Central memory CD8-positive, alpha-beta T cell (primary cell): Measurements from ENCODE around the gene KDSR.

Source experiments
- ATAC-seq: fragments of 150-1000 bp; cut with Tn5 transposase; replicated peaks from 2 replicates; pipeline ENCODE4 v1.10.0; 2022; ENCODE audit warnings: mild to moderate bottlenecking, moderate FRiP score, moderate number of reproducible peaks; ENCODE audit not compliant: poor library complexity, severe bottlenecking; ENCODE audit errors: extremely low read depth
- DNase-seq, 2 donors: peaks; one replicate each; pipeline ENCODE4 v3.0.0; 2021; ENCODE audit warnings: low spot score in 2 of 2
- H3K27ac Mint-ChIP-seq: one replicate; pipeline ENCODE4 v1.8.0; 2022; ENCODE audit warnings: low read depth, mild to moderate bottlenecking, moderate library complexity, mixed read lengths
- H3K27me3 Mint-ChIP-seq: one replicate; pipeline ENCODE4 v1.8.0; 2022; ENCODE audit warnings: mixed read lengths
- H3K36me3 Mint-ChIP-seq: one replicate; pipeline ENCODE4 v1.8.0; 2022; ENCODE audit warnings: mild to moderate bottlenecking, moderate library complexity, mixed read lengths; ENCODE audit not compliant: insufficient read depth
- H3K4me1 Mint-ChIP-seq: one replicate; pipeline ENCODE4 v1.8.0; 2022; ENCODE audit warnings: mixed read lengths
- H3K4me3 Mint-ChIP-seq: one replicate; pipeline ENCODE4 v1.8.0; 2022; ENCODE audit warnings: mild to moderate bottlenecking, moderate library complexity, mixed read lengths
- H3K9me3 Mint-ChIP-seq: one replicate; pipeline ENCODE4 v1.8.0; 2022; ENCODE audit warnings: mixed read lengths

KDSR gene

GRCh38 chr18:63326011-63326410, 41.0 kb downstream of the KDSR start:
- peaks cover 18% of the 10 kb centered on the region for H3K4me1 Mint-ChIP-seq
- no peaks in the 10 kb centered on the region for H3K9me3 Mint-ChIP-seq
- ATAC-seq (no peak), DNase-seq (no peak)
- peaks cover 13% of the 10 kb centered on the region for H3K36me3 Mint-ChIP-seq
- no peak overlapping the region for H3K27ac Mint-ChIP-seq
- H3K4me3 Mint-ChIP-seq, result no peak overlapping the region
- H3K27me3 Mint-ChIP-seq, result no peaks in the 10 kb centered on the region

DNA sequence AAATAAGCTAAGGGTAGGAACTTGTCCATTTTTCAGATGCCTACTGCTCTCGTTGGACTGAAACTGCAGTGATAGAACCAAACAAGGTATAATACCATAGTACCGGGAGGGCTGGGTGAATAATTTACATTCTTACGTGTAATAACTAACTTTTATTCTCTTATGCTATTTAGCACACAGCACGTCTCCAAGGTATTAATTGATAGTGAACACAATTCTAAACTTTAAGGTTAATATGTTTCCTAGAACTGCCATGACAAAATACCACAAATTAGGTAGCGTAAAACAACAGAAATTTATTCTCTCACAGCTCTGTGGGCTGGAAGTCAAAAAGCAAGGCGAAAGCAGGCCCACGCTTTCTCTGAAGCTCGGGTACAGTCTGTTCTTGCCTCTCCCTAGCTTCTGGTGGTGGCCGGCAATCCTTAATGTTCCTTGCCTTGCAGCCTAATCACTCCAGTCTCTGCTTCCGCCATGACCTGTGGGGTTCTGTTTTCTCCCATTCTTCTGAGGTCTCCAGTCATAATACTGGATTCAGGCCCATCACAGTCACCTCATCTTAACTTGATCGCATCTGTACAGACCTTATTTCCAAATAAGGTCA, 41.8 kb downstream of the KDSR start:
- peaks cover 22% of the 10 kb centered on the region for H3K4me1 Mint-ChIP-seq
- no peak for DNase-seq

GRCh38 chr18:63322908-63323634, 43.9 kb downstream of the KDSR start:
- H3K4me1 Mint-ChIP-seq, result peaks cover 37% of the 10 kb centered on the region
- no peak overlapping the region for H3K4me3 Mint-ChIP-seq
- no peaks in the 10 kb centered on the region for H3K9me3 Mint-ChIP-seq
- peaks cover 20% of the 10 kb centered on the region for H3K36me3 Mint-ChIP-seq
- no peak overlapping the region for H3K27ac Mint-ChIP-seq
- DNase-seq (peak in 1 of 2 donors; percentile 31), ATAC-seq (no peak)
- no peaks in the 10 kb centered on the region for H3K27me3 Mint-ChIP-seq

More for the DNA sequence above, 41.8 kb downstream of the KDSR start:
- Mint-ChIP-seq H3K36me3 (peaks cover 12% of the 10 kb centered on the region), H3K27ac (no peak overlapping the region), H3K27me3 (no peaks in the 10 kb centered on the region), H3K4me3 (no peak overlapping the region), H3K9me3 (no peaks in the 10 kb centered on the region)
- no peak for ATAC-seq

GRCh38 chr18:63322206-63322605, 44.8 kb downstream of the KDSR start:
- no peak overlapping the region for H3K4me3 Mint-ChIP-seq
- ATAC-seq (no peak), DNase-seq (no peak)
- H3K27ac Mint-ChIP-seq, result no peak overlapping the region
- no peaks in the 10 kb centered on the region for H3K27me3 Mint-ChIP-seq
- no peaks in the 10 kb centered on the region for H3K9me3 Mint-ChIP-seq
- H3K4me1 Mint-ChIP-seq, result peaks cover 46% of the 10 kb centered on the region
- H3K36me3 Mint-ChIP-seq, result peaks cover 23% of the 10 kb centered on the region

GRCh38 chr18:63321291-63321690, 45.7 kb downstream of the KDSR start:
- ATAC-seq (no peak), DNase-seq (no peak)
- peak overlapping the region; percentile 96 for H3K27ac Mint-ChIP-seq
- H3K27me3 Mint-ChIP-seq, result no peaks in the 10 kb centered on the region
- peaks cover 26% of the 10 kb centered on the region for H3K36me3 Mint-ChIP-seq
- H3K4me3 Mint-ChIP-seq, result peak overlapping the region; percentile 100
- H3K4me1 Mint-ChIP-seq, result peaks cover 52% of the 10 kb centered on the region
- H3K9me3 Mint-ChIP-seq, result no peaks in the 10 kb centered on the region

DNA sequence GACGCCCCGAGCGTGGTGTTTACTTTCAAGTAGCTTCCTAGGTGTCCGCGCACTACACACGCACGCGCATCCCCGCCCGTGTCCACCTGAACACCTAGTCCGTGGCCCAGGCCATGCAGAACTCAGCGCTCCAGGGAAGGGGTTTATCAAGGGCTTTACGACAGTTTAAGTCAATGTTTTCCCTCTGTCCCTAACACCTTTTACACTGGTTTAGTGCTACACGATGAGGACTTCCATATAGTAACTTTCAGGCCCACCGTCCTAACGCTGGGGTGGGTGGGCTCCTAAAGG, 46.1 kb downstream of the KDSR start:
- no peak for DNase-seq
- Mint-ChIP-seq H3K9me3 (no peaks in the 10 kb centered on the region), H3K36me3 (peaks cover 27% of the 10 kb centered on the region), H3K4me3 (peak overlapping the region; percentile 100), H3K27me3 (no peaks in the 10 kb centered on the region), H3K27ac (peak overlapping the region; percentile 96), H3K4me1 (peaks cover 54% of the 10 kb centered on the region)
- ATAC-seq, result no peak

DNA sequence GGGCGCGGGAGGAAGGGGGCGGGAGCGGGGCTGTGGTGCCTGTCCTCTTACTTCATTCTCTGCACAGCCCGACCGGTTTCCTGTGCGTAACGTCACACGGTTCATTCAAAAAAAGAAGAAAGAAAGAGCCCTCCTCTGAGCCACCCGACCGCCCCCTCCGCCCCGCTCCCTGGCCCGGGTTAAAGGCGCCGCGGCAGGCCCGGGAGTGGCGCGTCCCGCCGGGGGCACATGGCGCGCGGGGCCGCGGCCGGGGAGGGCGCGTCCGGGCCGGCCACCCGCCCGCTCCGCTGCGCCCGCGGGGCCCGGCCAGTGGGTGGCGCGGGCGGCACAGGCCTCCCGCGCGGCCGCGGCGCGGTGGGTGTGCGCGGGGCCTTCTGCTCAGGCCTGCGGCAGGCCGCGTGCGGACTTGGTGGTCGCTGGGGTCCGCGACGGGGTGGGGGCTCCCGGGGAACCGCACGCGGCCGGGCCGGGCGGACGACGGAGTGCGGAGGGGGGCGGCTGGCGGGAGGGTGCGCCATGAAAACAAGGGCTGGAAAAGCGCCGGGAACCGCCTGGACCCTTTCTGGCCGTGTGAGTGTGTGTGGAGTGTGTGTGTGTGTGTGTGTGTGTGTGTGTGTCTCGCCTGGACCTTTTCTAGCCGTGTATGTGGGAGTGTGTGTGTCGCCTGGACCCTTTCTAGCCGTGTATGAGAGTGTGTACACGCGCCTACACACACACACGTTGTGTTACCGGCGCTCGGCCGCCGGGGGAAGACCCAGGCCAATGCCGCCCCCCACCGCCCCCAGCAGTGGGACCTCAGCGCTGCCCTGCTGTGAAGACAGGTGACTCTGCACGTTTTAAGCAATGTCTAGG, 46.7 kb downstream of the KDSR start:
- H3K36me3 Mint-ChIP-seq, result peaks cover 28% of the 10 kb centered on the region
- H3K4me1 Mint-ChIP-seq, result peaks cover 59% of the 10 kb centered on the region
- DNase-seq (peak; percentile 67 to 82), ATAC-seq (peak; percentile 84)
- no peaks in the 10 kb centered on the region for H3K9me3 Mint-ChIP-seq
- peak overlapping the region; percentile 100 for H3K4me3 Mint-ChIP-seq
- peak overlapping the region; percentile 96 for H3K27ac Mint-ChIP-seq
- no peaks in the 10 kb centered on the region for H3K27me3 Mint-ChIP-seq

DNA sequence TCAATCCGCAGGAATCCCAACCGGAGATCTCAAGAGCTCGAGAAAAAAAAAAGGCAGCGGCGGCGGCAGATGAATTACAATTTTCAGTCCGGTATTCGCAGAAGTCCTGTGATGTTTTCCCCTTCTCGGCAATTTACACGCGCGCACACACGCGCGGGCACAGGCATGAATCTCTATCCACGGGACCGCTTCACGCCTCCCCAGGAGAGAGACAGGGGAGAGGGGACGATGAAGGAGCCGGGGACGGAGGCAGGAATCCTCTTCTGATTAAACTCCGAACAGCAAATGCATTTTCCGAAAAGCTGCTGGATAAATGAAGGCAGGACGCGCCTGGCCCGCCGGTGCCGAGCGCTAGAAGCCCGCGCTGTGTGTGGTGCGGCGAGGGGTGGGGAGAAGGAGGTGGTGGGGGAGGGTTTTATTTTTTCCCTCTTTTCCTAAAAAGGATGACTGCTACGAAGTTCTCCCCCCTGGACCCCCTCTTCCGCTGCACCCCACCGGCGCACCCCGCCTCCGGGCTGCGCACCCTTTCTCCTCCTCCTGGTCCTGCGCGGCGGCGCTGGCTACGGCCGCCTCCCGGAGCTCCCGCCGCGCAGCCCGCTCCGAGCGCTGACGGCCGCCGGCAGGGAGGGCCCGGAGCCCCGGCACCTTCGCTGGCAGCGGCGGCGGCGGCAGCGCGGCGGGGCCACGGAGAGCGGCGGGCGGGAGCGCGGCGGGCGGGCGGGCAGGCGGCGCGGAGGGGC, 47.5 kb downstream of the KDSR start, which contains the start of gene BCL2:
Gene BCL2, minus strand, starts transcription at position 387 of the 740 bp plus-strand sequence.
- H3K27ac Mint-ChIP-seq, result peak within 1 kb of the TSS; percentile 96
- no peaks in the 10 kb centered on the region for H3K9me3 Mint-ChIP-seq
- DNase-seq (no peak), ATAC-seq (peak; percentile 30)
- H3K36me3 Mint-ChIP-seq, result peaks cover 28% of the 10 kb centered on the region
- no peaks in the 10 kb centered on the region for H3K27me3 Mint-ChIP-seq
- peaks cover 67% of the 10 kb centered on the region for H3K4me1 Mint-ChIP-seq
- peak within 1 kb of the TSS; percentile 100 for H3K4me3 Mint-ChIP-seq

- H3K4me3 Mint-ChIP-seq, result peak overlapping the region; percentile 100
- H3K27ac Mint-ChIP-seq, result peak overlapping the region; percentile 96
- H3K4me1 Mint-ChIP-seq, result peaks cover 74% of the 10 kb centered on the region
- ATAC-seq (no peak), DNase-seq (no peak)
- no peaks in the 10 kb centered on the region for H3K27me3 Mint-ChIP-seq
- H3K36me3 Mint-ChIP-seq, result peaks cover 26% of the 10 kb centered on the region
- H3K9me3 Mint-ChIP-seq, result no peaks in the 10 kb centered on the region
These were observed 48.1 kb downstream of the KDSR start for GRCh38 chr18:63318889-63319382.

DNA sequence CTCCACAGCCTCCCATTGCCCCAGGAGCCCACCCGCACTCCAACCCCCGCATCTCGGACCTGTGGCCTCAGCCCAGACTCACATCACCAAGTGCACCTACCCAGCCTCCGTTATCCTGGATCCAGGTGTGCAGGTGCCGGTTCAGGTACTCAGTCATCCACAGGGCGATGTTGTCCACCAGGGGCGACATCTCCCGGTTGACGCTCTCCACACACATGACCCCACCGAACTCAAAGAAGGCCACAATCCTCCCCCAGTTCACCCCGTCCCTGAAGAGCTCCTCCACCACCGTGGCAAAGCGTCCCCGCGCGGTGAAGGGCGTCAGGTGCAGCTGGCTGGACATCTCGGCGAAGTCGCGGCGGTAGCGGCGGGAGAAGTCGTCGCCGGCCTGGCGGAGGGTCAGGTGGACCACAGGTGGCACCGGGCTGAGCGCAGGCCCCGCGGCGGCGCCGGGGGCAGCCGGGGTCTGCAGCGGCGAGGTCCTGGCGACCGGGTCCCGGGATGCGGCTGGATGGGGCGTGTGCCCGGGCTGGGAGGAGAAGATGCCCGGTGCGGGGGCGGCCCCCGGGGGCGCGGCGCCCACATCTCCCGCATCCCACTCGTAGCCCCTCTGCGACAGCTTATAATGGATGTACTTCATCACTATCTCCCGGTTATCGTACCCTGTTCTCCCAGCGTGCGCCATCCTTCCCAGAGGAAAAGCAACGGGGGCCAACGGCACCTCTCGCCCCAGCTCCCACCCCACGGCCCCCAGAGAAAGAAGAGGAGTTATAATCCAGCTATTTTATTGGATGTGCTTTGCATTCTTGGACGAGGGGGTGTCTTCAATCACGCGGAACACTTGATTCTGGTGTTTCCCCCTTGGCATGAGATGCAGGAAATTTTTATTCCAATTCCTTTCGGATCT, 48.8 kb downstream of the KDSR start:
- DNase-seq, result peak; percentile 66 to 68
- ATAC-seq, result peak; percentile 52
- Mint-ChIP-seq H3K4me3 (peak overlapping the region; percentile 100), H3K4me1 (peaks cover 80% of the 10 kb centered on the region), H3K9me3 (no peaks in the 10 kb centered on the region), H3K27me3 (no peaks in the 10 kb centered on the region), H3K36me3 (peaks cover 26% of the 10 kb centered on the region), H3K27ac (peak overlapping the region; percentile 96)

DNA sequence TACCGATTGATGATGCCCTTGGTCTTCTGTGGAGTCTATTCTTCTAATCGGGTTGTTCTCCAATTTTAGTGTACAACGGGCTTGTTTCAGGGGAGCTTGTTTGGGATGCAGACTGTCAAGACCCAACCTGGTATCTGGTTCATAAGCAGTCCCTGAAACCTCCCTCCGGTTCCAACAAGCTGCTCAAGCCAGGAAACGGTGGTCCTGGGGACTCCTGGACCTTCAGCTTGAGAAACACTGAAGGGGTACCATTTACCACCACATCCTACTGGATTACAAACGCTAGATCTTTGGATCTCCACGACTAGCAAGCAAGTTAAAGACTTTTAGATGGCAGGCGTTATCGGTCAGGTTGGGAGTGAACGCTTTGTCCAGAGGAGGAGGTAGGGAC, 49.5 kb downstream of the KDSR start:
- Mint-ChIP-seq H3K9me3 (no peaks in the 10 kb centered on the region), H3K36me3 (peaks cover 26% of the 10 kb centered on the region), H3K4me3 (peak overlapping the region; percentile 100), H3K27ac (peak overlapping the region; percentile 96), H3K4me1 (peaks cover 79% of the 10 kb centered on the region), H3K27me3 (no peaks in the 10 kb centered on the region)
- ATAC-seq (no peak), DNase-seq (no peak)
